ENCODE measurements around the gene BRAT1.
"Not testable (repeated sequence)": the region's sequence is repeated elsewhere in the genome, so short reads cannot be mapped to it uniquely, and the experiment has no call there.

The BRAT1 gene

DNA sequence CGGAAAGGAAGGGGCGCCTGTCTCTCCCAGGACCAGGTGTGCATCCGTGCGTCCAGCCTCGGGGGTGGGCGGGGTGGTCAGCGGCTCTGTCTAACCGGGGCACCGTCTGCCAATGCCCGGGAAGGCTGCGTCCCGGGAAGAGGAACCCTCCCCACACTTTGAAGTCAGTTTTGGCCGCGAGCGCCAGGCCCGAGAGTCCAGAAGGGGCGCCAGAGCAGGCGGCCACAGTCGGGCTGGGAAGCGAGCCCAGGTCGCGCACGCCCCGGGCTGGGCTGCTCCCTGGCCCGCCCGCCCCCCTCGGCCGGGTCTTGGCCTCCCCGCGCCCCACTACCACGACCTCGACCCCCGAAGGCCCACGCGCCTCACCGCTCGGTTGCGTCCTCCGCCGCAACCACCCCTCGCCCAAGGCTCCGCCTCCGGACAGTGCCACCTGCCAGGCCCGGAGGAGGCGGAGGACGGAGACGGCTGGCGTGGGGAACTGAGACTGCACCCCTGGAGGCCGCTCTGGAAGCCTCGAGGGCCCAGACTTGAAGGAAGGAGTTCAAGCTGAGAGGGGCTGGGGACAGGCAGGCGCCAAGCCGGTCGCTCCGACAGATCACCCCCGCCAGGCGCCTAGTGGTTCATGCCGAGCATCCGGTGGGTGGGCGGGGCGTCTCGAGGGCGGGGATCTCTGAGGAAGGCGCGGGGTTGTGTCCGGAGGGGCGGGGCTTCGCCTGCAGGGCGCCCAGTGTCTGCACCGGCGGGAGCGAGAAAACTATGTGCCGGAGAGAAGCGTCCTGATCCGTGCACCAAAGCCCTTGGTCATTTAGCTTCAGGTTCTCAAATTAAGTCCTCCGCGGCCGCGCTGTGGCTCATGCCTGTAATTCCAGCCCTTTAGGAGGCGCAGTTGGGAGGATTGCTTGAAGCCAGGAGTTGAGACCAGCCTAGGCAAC lies at the start of gene BRAT1:
Gene BRAT1, minus strand, starts transcription at position 404 of the 932 bp plus-strand sequence. CDS start 1,093 bp downstream, outside the sequence.
- peak; percentile 94 for DNase-seq

DNA sequence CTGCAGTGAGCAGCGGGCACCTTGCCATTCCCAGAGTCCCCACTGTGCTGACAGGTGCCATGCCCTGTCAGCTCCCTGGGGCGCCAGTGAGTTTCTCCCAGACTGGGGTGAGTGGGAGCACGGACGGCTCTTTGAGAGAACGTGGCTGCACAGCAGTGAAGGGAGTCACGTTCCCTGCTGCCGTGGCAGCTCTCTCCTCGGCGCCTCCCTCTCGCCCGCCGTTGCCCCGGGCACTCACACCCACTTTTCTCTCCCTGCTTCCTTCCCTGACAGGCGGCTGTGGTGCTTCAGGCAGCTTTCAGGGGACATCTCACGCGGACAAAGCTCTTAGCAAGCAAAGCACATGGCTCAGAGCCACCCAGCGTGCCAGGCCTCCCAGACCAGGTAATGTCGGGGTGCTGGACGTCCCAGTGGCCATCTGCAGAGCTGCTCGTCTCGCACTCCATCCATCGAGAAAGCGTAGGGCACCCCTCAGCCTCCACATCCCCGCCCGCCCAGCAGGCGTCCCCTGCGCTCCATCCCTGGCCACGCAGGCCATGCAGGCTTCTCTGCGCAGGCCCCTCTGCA lies 49.4 kb upstream of the BRAT1 start:
- no peak for DNase-seq

DNA sequence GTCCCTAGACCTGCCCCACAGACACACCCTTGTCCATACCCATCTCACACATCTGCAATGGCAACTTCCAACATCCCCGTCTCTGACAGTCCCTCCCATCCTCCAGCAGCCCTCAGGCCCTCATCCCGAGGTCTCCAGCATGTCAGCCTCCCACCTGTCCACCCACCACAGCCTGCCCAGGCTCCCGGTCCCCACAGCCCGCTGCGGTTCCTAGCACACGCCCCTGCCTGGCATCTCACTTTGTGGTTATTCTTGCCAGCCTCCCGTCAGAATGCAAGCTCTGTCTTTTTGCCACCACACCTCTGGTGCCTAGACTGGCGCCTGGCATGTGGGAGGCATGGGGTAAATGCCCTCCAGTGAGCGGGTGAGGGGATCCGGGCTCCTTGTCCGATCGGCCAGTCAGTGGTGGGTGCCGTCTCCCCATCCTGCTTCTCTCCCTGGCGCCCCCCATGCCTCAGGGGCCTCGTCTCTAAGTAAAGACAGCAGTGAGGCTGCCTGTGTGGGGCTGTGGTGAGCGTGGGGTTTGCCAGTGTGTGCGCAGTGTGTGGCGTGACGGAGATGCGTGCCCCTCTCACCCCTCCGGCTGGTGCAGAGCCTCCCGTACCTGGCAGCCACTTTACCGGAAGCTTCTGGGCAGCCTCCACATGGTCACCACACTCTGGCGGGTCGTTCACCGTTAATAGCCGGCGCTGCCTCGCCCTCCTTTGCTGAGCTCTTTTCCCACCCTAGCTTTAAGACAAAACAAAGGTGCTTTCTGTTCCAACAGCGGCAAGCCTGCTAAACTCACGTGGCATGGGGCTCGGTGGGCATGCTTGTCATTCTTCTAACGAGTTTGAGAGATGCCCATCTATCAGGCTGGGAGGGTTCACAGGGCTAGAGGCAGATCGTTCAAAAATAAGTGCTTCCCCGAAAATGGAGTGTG lies 48.0 kb upstream of the BRAT1 start:
- no peak for DNase-seq

DNA sequence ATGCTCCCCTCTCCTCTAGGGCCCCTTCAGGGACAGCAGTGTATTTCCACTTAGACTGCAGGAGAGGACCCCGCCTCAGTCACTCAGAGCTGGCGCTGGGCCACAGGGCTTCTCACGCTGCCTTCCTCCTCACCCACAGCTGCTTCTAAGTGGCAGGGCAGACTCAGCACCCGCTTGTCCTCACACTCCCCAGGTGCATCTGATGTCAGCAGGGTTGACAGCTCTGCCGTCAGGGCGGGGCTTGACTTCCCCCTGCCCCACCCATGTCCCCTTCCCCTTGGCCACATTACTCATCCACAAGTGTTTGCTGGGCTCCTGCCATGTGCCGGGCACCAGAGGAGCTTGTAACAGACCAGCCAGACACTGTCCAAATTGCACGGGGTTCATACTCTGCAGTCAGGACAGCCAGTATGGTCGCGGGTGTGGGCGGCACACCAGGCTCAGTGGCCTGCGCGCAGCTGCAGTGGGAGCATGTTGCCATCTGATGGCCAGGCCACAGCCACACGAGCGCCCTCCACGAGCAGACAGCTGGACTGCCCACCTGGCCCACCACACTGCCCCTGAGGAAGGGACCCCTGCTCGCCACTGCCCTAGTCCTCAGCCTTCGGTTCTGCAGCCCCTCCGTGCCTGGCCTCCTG lies 47.2 kb upstream of the BRAT1 start:
- DNase-seq: no peak

DNA sequence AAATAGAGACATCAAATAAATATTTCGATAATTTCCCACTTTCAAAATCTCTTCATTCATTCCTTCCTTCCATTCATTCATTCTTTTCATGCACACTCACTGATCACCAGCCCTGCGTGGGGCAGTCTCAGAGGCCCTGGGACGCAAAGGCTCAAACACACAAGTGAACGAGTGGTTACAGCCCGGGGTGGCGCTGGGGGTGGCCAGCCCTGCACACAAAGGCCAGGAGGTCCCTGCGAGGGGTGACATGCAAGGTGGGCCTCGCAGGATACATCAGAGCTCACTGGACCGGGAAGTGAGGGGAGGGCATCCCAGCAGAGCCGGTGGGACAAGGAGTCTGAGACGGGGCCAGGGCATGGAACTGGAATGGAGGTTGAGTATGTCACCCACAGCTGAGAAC lies 46.6 kb upstream of the BRAT1 start:
- DNase-seq: no peak

DNA sequence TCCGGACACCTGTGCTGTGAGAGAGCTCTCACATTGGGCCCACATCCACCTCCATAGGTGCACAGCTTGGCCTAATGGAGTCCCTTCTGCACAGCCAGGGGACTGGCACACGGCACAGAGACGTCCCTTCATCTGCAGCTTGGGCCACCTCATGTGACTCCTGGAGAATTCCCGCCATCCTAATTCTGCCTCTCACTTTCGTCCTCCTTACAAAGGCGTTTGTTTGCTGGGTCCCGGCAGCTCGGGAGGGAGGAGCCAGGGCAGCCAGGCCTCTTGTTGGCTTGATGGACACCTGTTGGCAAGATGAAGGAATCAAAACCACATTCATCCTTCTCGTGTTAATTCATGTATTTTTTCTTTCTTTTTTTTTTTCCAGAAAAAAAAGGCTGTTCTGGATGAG lies 45.7 kb upstream of the BRAT1 start:
- DNase-seq: no peak

DNA sequence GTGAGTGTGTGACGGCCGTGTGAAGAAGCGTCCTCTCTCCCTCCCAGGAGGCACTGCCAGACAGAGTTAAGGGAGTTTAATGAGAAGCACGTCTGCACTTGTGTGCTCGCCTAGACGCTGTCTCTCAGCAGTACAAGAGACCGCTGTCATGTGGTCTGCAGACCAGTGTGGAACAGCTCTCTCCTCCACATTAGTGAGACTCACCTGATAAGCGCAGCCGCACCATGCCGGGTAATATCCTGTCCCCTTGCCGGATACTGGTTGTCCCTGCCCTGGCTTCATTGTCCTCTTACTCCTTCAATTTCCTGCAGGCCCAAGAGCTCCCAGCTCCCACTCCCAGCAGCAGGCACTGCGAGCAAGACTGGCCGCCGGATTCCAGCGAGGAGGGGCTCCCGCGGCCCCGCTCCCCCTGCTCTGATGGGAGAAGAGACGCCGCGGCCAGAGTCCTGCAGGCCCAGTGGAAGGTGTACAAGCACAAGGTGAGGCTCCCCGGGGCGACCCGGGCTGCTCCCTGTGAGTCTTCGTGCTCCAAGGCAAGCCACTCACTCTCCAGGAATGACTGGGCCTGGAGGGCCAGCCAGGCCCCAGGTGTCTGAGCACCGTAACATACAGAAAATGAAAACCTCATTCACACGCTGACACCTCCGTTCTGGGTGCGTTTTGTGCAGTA lies 43.0 kb upstream of the BRAT1 start:
- no peak for DNase-seq

DNA sequence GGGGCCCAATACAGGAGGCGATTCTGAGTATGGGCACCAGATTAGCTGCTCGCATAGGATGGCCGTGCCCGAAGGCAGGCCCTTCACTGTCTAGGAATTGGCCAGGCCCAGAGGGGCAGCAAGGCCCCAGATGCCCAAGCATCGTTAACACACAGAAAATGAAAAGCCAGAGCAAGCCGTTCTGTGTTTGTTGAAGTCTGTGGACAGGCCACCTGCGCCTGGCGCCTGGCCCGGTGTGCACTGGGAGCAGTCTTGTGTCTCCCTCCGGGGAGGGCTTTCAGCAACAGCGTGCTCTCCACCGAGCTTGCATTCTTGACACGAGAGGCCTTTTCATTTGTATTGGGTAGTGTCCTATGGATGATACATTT lies 41.9 kb upstream of the BRAT1 start:
- DNase-seq: no peak

DNA sequence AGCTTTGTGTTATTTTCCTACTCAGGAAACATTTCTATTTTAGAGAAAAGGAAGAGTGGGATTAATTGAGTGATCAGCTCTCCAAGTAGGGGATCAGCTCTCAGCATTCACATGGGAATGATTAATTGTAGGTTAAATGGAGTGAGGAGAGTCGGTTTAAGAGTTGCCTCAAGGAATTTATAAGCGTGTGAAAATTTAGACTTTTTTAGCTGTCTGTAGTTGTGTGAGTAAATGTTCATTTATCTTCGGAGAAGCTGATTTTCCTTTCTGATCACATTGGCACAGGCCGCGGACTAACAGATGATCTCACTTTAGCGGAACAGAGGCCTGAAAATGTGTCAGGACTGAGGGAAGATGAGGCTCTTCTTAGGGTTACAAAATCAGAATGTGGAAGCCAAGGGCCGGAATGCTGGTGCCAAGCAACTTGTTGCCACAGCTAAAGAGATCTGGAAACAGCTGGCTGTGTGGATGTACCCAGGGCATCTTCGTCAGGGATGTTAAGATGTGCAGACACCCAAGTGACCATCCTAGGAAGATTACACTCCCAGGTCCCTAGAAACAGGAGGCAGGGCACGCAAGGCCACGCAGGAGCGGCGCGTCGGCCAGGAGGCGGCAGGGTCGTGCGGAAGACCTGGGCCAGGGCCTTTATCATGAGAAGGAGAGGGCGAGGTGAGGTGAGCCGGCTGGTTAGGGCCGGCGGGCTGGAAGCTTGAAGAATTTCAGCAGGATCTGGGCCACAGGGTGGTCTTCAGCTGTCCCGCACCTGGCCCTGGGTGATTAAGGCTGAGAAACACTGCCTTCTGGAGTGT lies 41.3 kb upstream of the BRAT1 start:
- no peak for DNase-seq

DNA sequence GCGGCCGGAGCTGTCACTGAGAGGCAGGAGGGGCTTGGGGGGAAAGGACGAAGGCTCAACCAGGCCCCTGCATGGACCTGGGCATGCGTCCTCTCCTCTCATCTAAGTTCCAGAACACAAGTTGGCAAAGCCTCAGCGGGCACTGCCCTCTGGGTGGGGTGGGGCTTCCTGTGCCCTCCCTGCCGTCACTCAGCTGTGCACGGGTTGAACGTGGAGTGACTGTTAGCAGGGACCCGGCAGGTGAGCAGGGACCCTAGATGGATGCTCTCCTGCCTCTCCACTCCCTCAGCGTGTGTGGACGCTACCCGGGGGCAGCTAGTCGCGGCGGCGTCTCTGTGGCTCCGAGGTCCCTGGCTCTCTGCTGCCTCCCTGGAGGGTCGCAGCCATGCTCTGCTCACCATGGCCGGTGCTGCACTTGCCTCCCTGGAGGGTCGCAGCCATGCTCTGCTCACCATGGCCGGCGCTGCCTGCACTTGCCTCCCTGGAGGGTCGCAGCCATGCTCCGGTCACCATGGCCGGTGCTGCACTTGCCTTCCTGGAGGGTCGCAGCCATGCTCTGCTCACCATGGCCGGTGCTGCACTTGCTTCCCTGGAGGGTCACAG lies 40.0 kb upstream of the BRAT1 start:
- no peak for DNase-seq

DNA sequence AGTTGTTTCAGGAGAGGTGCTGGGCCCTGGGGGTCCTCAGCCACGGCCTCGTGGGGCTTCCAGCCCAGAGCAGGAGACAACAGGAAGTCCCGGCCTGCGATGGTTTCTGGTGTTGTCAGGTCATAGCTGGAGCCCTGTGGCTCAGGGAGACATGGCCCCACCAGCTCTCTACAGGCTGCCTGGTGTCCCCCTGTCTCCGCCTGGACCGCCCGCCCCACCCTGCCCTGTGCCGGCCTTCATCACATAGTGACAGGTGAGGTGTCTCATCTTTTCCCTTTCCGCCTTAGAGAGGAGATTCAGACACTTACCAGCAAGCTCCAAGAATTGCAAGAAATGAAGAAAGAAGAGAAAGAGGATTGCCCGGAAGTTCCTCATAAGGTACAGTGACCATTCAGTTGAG lies 39.3 kb upstream of the BRAT1 start:
- no peak for DNase-seq

DNA sequence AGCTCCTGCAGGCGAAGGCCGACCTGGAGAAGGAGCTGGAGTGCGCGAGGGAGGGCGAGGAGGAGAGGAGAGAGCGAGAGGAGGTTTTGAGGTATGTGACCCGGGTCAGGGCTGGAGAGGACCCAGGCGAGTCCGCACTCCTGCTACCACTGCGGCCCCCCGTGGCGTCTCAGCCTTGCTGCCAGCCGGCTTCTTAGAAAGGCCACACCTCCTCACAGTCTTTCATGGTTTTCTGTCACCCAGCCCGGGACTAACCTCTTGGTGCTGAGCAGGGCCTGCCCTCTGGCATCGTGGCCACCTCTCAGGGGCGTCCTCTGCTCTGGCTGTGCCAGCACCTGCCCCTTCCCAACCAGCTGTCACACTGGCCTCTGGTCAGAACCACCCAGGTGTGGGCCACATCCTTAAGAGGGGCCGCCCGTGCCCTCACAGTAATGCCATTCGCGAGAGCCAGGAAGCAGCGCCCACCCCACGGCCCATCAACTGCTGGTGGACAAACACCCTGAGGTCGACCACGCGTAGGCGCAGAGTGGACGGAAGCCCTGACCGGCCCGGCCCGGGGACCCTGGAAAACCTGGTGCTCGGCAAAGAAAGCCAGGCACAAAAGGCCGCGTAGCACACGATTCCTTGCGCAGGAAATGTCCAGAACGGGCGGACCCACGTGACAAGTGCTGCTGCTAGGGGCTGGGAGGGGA lies 37.9 kb upstream of the BRAT1 start:
- no peak for DNase-seq

DNA sequence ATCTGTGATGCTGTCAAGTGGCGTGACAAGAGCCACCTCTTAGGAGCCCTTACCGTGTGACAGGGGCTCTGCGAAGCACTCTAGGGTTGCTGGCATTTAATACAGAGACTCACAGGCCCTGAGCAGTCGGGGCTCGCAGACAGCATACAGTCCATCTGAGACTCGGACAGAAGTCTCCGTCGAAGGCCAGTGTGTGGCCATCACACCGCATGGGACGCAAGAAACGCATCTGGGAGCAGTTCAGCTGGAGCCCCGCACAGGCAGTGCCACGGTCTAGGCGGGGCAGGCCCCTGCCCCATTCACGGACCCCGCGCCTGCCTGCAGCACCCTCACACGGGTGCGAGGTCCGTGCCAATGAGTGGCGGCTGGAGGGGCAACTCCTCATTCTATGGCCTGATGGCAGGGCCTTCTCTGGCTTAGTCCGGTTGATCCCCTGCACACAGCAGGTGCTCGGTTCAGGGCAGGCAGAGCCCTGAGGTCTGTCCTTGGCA lies 37.1 kb upstream of the BRAT1 start:
- DNase-seq: no peak

DNA sequence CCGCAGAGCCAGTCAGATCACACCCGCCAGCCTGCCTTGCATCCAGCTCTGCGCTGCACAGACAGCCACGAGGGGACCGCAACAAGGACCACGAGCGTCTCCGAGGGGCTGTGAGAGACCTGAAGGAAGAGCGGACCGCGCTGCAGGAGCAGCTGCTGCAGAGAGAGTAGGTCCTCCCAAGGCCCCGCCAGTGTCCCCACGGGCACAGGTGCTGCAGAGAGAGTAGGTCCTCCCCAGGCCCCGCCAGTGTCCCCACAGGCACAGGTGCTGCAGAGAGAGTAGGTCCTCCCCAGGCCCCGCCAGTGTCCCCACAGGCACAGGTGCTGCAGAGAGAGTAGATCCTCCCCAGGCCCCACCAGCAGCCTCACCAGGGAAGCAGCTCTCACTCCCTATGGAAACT lies 34.6 kb upstream of the BRAT1 start:
- DNase-seq: not testable (repeated sequence)

DNA sequence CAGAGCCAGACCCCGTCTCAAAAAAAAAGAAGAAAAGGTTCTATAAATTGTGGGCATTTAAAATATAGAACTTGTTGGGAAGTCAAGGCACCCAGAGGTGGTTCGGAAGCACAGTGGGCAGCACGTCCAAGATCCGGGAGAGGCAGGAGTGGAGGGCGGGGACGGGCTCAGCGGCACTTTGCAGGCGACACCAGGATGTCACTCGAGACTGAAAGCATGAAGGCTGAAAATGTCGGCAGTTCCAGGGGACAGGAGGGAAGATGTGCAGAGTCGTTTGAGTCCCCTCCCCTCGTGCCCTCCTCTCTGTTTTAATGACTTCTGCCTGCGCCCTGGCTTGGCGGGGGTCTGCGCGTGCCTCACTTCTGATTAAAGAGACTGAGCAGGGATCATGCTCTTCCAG lies 34.0 kb upstream of the BRAT1 start:
- DNase-seq: no peak

DNA sequence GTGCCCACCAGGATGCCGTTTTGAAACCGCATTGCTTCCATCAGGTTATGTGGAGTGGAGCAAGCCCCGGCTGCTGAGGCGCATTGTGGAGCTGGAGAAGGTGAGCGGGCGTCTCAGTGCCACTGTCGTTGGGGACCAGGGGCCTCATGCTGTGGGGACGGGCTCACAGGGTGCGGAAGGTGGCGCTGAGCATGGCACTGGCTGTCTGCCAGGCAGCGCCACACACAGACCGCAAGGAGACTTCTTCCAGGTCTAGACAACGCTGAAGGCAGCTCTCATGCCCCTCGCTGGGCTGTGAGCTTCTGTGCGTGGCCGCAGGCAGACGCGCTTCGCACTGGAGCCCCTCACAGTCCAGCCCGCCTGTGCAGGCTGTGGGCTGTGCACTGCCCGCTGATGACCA lies 32.5 kb upstream of the BRAT1 start:
- no peak for DNase-seq

DNA sequence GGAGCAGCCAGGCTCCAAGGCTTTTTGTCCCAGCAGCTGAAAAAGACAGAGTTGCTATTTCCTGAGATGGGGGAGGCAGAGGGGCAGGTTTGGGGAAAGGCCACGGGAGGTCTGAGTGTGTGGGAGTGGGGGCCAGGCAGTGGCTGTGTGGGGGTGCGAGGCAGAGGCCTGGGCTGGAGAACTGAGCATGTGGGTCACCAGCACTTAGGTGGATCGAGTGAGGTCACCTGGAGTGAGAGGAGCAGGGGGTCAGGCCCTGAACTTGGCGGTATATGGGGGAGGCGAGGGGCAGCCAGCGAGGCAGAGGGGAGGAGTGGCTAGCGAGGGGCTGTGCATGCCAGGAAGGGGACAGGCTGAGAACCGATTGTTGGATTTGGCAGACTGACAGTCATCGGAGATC lies 31.8 kb upstream of the BRAT1 start:
- no peak for DNase-seq

DNA sequence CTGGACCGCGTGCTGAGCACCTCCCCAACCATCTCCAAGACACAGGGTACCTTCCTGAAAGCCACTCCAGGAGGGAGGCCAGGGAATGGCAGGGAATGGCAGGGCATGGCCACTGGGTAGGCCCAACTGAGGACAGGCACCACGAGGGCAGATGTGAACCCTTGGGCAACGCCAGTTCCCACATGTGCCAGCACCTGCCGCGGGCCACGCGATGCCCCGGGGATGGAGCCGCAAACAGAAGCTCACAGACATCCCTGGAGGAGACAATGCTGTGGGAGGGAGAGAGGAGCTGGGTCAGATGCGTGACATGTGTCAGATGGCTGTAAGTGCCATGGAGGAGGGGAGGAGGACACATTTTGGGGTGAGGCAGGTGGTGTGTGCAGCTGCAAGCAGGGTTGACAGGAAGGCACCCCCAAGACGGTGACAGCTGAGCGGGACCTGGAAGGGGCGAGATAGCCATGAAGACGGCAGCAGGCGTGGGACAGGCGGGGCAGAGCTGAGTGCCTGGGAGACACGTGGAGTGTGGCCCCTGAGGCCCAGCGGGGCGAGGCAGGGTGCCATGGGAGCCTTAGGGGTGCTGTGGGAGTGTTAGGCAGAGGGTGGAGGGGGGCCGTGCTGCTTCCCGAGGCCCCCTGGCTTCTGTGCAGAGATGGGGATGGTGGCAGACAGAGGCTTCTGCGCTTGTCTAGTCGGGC lies 31.1 kb upstream of the BRAT1 start:
- no peak for DNase-seq

DNA sequence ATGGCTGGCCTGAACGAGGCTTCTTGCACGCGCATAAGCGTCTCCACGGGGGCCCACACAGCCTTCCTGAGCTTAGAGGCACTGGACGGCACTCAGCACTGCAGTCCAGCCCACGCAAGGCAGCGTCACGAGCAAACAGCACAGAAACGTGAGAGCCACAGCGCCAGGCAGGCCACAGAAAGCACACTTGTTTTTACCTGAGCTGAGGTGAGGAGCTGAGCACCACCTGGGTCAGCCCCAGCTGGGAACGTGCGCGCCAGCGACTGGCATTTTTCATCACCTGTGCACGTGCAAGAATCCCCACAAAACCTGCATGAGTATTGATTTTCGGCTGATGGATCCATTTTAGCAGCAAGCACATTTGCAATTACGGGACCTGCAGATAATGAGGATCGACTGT lies 30.1 kb upstream of the BRAT1 start:
- no peak for DNase-seq

All from amniotic stem cell (primary cell).